H1 (cell line): ENCODE data around the gene PLB1. TPM values are rescaled to one million over a fixed set of nuclear protein-coding genes. Genes with fewer than 3 reads are reported as not detected.

Experiments
- CTCF ChIA-PET: fragments of 300-600 bp; sonication (Branson Sonifier 250); formaldehyde crosslinking; loops from one replicate; lab custom pipeline; 2021; ENCODE audit not compliant: partially characterized antibody; lab: Charles Lee
- POLR2A ChIA-PET: fragments of 300-600 bp; sonication (Branson Sonifier 250); formaldehyde crosslinking; loops from one replicate; lab custom pipeline; 2021; ENCODE audit warnings: inconsistent platforms; ENCODE audit not compliant: partially characterized antibody; lab: Charles Lee
- DNase-seq, 2 experiments: peaks; one replicate each; pipeline versions ENCODE4 v3.0.0 to v3.0.0-alpha.2; 2010 to 2022; ENCODE audit warnings: low spot score in 2 of 2, low read depth in 1 of 2, mixed read lengths in 1 of 2
- FAIRE-seq: peaks from 2 replicates; lab custom pipeline; 2011; peaks lifted over from hg19 to GRCh38; lab: Jason Lieb, UNC
- H2AFZ ChIP-seq: 2 replicates; pipeline ENCODE4 v1.8.1; 2012; ENCODE audit warnings: low read length, inconsistent platforms
- H2AK5ac ChIP-seq: 2 replicates; pipeline ENCODE4 v1.6.1; 2013; ENCODE audit warnings: low read depth, low read length
- H2BK120ac ChIP-seq: replicated peaks from 2 replicates; pipeline ENCODE3; 2013; ENCODE audit warnings: low read depth, low read length, inconsistent platforms
- H2BK12ac ChIP-seq: 2 replicates; pipeline ENCODE4 v1.6.1; 2013; ENCODE audit warnings: low read depth, low read length
- H2BK15ac ChIP-seq: 2 replicates; pipeline ENCODE4 v1.6.1; 2013; ENCODE audit warnings: low read length
- H2BK20ac ChIP-seq: 2 replicates; pipeline ENCODE4 v1.6.1; 2013; ENCODE audit warnings: low read length
- H2BK5ac ChIP-seq: 2 replicates; pipeline ENCODE4 v1.6.1; 2013; ENCODE audit warnings: low read depth, low read length
- H3K14ac ChIP-seq: 2 replicates; pipeline ENCODE4 v1.6.1; 2013; ENCODE audit warnings: inconsistent platforms; ENCODE audit not compliant: insufficient read length
- H3K18ac ChIP-seq: 2 replicates; pipeline ENCODE4 v1.6.1; 2013; ENCODE audit warnings: low read length; ENCODE audit errors: extremely low read depth
- H3K23ac ChIP-seq: 2 replicates; pipeline ENCODE4 v1.6.1; 2013; ENCODE audit warnings: inconsistent platforms; ENCODE audit not compliant: insufficient read length
- H3K23me2 ChIP-seq: 2 replicates; pipeline ENCODE4 v1.6.1; 2013; ENCODE audit warnings: low read depth, low read length
- H3K27ac ChIP-seq: 2 replicates; pipeline ENCODE4 v1.6.1; 2011; ENCODE audit warnings: low read depth, low read length, inconsistent platforms
- H3K27me3 ChIP-seq, 4 experiments: replicated peaks in 1 of 4; 1 replicate in 1 of 4; 2 replicates in 3 of 4; pipeline versions ENCODE4 v1.6.1 to v1.8.1; 2011 to 2013; ENCODE audit warnings: low read length in 3 of 4, mild to moderate bottlenecking in 3 of 4, inconsistent platforms in 2 of 4, mixed read lengths in 2 of 4, moderate library complexity in 1 of 4; ENCODE audit not compliant: control insufficient read depth in 3 of 4, insufficient read depth in 3 of 4; ENCODE audit errors: extremely low read depth in 1 of 4
- H3K36me3 ChIP-seq, 4 experiments: 2 replicates each; pipeline versions ENCODE4 v1.6.1 to v1.8.1; 2011 to 2013; ENCODE audit warnings: mild to moderate bottlenecking in 4 of 4, low read length in 3 of 4, moderate library complexity in 2 of 4, control low read depth in 1 of 4, inconsistent platforms in 1 of 4; ENCODE audit not compliant: insufficient read depth in 4 of 4, control insufficient read depth in 2 of 4
- H3K4ac ChIP-seq: replicated peaks from 2 replicates; pipeline ENCODE3; 2013; ENCODE audit warnings: low read length, low read depth, mixed read lengths, inconsistent platforms; ENCODE audit not compliant: insufficient read length
- H3K4me1 ChIP-seq, 4 experiments: replicated peaks in 1 of 4; 1 replicate in 1 of 4; 2 replicates in 3 of 4; pipeline versions ENCODE4 v1.6.1 to v1.8.1; 2011 to 2013; ENCODE audit warnings: low read length in 3 of 4, inconsistent platforms in 2 of 4, mixed read lengths in 1 of 4; ENCODE audit not compliant: insufficient read depth in 4 of 4, control insufficient read depth in 3 of 4
- H3K4me2 ChIP-seq, 2 experiments: 2 replicates each; pipeline versions ENCODE4 v1.6.1 to v1.8.1; 2011 to 2013; ENCODE audit warnings: low read depth in 2 of 2, low read length in 2 of 2, control low read depth in 1 of 2, inconsistent platforms in 1 of 2, mild to moderate bottlenecking in 1 of 2; ENCODE audit not compliant: insufficient read depth in 1 of 2
- H3K4me3 ChIP-seq, 4 experiments: fragments of 200-600, 300-600 bp in 1 of 4; sonication (generic), shearing (Covaris generic), sonication (Bioruptor Twin) in 1 of 4; 2 replicates each; pipeline versions ENCODE4 v1.5.1 to v1.8.1; 2011 to 2016; ENCODE audit warnings: low read length in 4 of 4, low read depth in 3 of 4, control low read depth in 2 of 4, inconsistent platforms in 2 of 4, mild to moderate bottlenecking in 2 of 4, mixed read lengths in 1 of 4, moderate library complexity in 1 of 4; ENCODE audit not compliant: insufficient read depth in 2 of 4; ENCODE audit errors: extremely low read depth in 1 of 4
- H3K56ac ChIP-seq: replicated peaks from 2 replicates; pipeline ENCODE3; 2013; ENCODE audit warnings: low read depth, mild to moderate bottlenecking, mixed read lengths, low read length, inconsistent platforms; ENCODE audit not compliant: insufficient read length
- H3K79me1 ChIP-seq: 2 replicates; pipeline ENCODE4 v1.6.1; 2013; ENCODE audit warnings: low read depth, low read length, control low read depth
- H3K79me2 ChIP-seq, 2 experiments: 2 replicates each; pipeline versions ENCODE4 v1.6.1 to v1.8.1; 2012 to 2013; ENCODE audit warnings: low read length in 2 of 2, mild to moderate bottlenecking in 2 of 2, inconsistent platforms in 1 of 2; ENCODE audit not compliant: insufficient read depth in 2 of 2, control insufficient read depth in 1 of 2
- H3K9ac ChIP-seq, 4 experiments: replicated peaks in 1 of 4; 1 replicate in 1 of 4; 2 replicates in 3 of 4; pipeline versions ENCODE4 v1.6.1 to v1.8.1; 2011 to 2013; ENCODE audit warnings: low read depth in 3 of 4, low read length in 3 of 4, control low read depth in 2 of 4, mild to moderate bottlenecking in 2 of 4, moderate library complexity in 2 of 4, inconsistent platforms in 1 of 4; ENCODE audit errors: extremely low read depth in 1 of 4
- H3K9me3 ChIP-seq, 2 experiments: 2 replicates each; pipeline versions ENCODE4 v1.6.1 to v1.8.1; 2012 to 2013; ENCODE audit warnings: mild to moderate bottlenecking in 2 of 2, moderate library complexity in 2 of 2, control low read depth in 1 of 2, inconsistent platforms in 1 of 2, low read depth in 1 of 2, low read length in 1 of 2, mixed read lengths in 1 of 2; ENCODE audit not compliant: insufficient read depth in 2 of 2
- H4K20me1 ChIP-seq, 2 experiments: replicated peaks in 1 of 2; 2 replicates each; pipeline versions ENCODE3 to v1.8.1; 2011 to 2013; ENCODE audit warnings: inconsistent platforms in 2 of 2, low read length in 2 of 2, mild to moderate bottlenecking in 1 of 2; ENCODE audit not compliant: insufficient read depth in 2 of 2, control insufficient read depth in 1 of 2
- H4K5ac ChIP-seq: 2 replicates; pipeline ENCODE4 v1.6.1; 2013; ENCODE audit warnings: low read length, low read depth, mixed read lengths, inconsistent platforms; ENCODE audit not compliant: insufficient read length
- H4K8ac ChIP-seq: 2 replicates; pipeline ENCODE4 v1.8.0; 2013; ENCODE audit warnings: mild to moderate bottlenecking, moderate library complexity, low read length, inconsistent platforms; ENCODE audit not compliant: insufficient read depth; ENCODE audit errors: extremely low read depth
- H4K91ac ChIP-seq: replicated peaks from 2 replicates; pipeline ENCODE3; 2013; ENCODE audit warnings: low read length, mixed read lengths, inconsistent platforms; ENCODE audit not compliant: insufficient read length
- CBX8 ChIP-seq: fragments of 300-800, 300-1000 bp; sonication (generic); IDR thresholded peaks from 2 replicates; pipeline ENCODE4 v1.7.1; 2016; ENCODE audit warnings: low read depth, low read length, borderline replicate concordance
- FOSL1 ChIP-seq: IDR thresholded peaks from 2 replicates; pipeline ENCODE4 v1.6.1; 2011; ENCODE audit warnings: mild to moderate bottlenecking, low read depth, low read length, moderate library complexity; ENCODE audit not compliant: insufficient read depth
- POLR2AphosphoS5 ChIP-seq: IDR thresholded peaks from 2 replicates; pipeline ENCODE4 v1.6.1; 2011; ENCODE audit warnings: low read depth, low read length
- RNF2 ChIP-seq: fragments of 200-900, 300-1000 bp; sonication (generic); IDR thresholded peaks from 2 replicates; pipeline ENCODE4 v1.7.1; 2016; ENCODE audit warnings: borderline replicate concordance, low read depth, mild to moderate bottlenecking, antibody characterized with exemption, low read length; ENCODE audit not compliant: poor library complexity, severe bottlenecking; ENCODE audit errors: missing control alignments
- SIRT6 ChIP-seq: IDR thresholded peaks from one replicate; pipeline ENCODE4 v1.7.1; 2012; ENCODE audit warnings: low read length, inconsistent platforms
- WGBS, 2 experiments: shearing (Covaris generic) in 1 of 2; methylation state at CpG; one replicate each; pipeline versions ENCODE4 v1.1.6 to v1.1.7; 2013 to 2015; ENCODE audit warnings: low lambda C conversion rate in 2 of 2, mixed read lengths in 2 of 2, inconsistent platforms in 1 of 2, low coverage in 1 of 2, missing lambda C conversion rate in 1 of 2; ENCODE audit not compliant: insufficient replicate concordance in 2 of 2, insufficient coverage in 1 of 2, insufficient read length in 1 of 2; ENCODE audit errors: extremely low coverage in 1 of 2, missing lambda C conversion rate in 1 of 2; 5-methylcytosine and 5-hydroxymethylcytosine counted together
- polyA plus RNA-seq, 7 experiments: library from polyadenylated mRNA; depleted of rRNA in 3 of 7; stranded (reverse) in 5 of 7; unstranded in 2 of 7; fragments of >200 nt in 5 of 7; fragments of 200-250 nt in 2 of 7; gene quantifications; 1 replicate in 5 of 7; 2 replicates in 1 of 7; 4 replicates in 1 of 7; pipeline versions ENCODE4 v1.2.1 to v1.2.3, GENCODE V29; 2011 to 2013; ENCODE audit warnings: missing spikeins in 2 of 7, mixed read lengths in 2 of 7
- total RNA-seq: library from RNA; stranded (reverse); fragmentation: NEBNext Ultra II Directional; extraction: Animal tissue kit (Norgen Biotek cat#: 25700); gene quantifications from 2 replicates; pipeline ENCODE4 v1.2.1, GENCODE V29; 2021
- TF ChIP-seq, protein P1 (sequence below): IDR thresholded peaks from 2 replicates; pipeline ENCODE4 v1.6.1; 2012; ENCODE audit warnings: inconsistent platforms

The PLB1 gene
- total and polyA plus RNA-seq, 2 of the 8 experiments (the other 6 are each of a cell fraction or from before 2014, with no cell fraction given), result 0.20 to 0.36 TPM

DNA sequence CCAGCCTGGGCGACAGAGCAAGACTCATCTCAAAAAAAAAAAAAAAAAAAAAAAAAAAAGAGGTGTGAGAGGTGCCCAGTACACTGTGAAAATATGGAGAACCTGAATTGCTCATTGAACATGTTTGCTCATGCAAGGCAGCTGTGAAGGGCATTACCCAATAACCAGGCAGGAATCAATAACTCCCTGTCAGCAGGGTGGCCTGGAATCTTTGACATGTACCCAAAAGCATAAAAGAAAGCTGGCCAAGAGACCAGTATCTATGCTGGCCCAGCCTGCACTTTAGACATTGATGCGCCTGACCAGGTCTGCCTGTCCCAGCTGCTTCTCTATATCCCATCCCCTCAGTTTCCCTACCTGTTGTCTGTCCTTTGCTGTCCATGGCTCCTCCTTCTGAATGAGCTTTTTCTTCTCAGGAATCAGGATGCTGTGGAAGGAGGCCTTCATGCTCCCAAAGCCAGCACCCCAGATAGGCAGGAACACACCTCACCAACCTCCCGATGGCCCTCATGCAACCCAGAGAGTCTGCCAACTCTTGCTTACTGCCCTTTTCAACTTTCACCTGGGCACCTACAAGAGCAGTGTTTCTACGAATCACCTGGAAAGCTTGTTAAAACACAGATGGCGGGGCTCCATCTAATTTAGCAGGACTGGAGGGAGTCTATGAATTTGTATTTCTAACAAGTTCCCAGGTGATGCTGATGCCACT is 172.4 kb downstream of the PLB1 start:
- H3K36me3 ChIP-seq, result no peaks in the 10 kb centered on the region
- H3K79me1 ChIP-seq, result no peaks in the 10 kb centered on the region
- H2BK20ac ChIP-seq, result no peak overlapping the region
- H3K4ac ChIP-seq, result no peak overlapping the region
- no peak overlapping the region for H2AFZ ChIP-seq
- no peak overlapping the region for H2BK12ac ChIP-seq
- H3K9me3 ChIP-seq, result peaks cover 0 to 7% of the 10 kb centered on the region in 2 experiments; a peak in 1 of 4 replicates
- no peak overlapping the region for H3K14ac ChIP-seq
- no peak overlapping the region for H3K4me2 ChIP-seq
- H4K20me1 ChIP-seq, result no peaks in the 10 kb centered on the region
- FAIRE-seq (no peak), DNase-seq (no peak)
- ChIA-PET POLR2A (no interaction called here), CTCF (no interaction called here)
- no peaks in the 10 kb centered on the region; the same call in 1 of the 2 replicates for H3K23me2 ChIP-seq
- no peaks in the 10 kb centered on the region for H3K27me3 ChIP-seq
- H3K18ac ChIP-seq, result no peak overlapping the region
- H3K4me1 ChIP-seq, result peaks cover 0 to 3% (median 0%) of the 10 kb centered on the region in 4 experiments; a peak in 1 of 7 replicates
- H4K8ac ChIP-seq, result no peak overlapping the region
- H3K4me3 ChIP-seq, result no peak overlapping the region
- no peak overlapping the region for H2BK5ac ChIP-seq
- H4K91ac ChIP-seq, result no peak overlapping the region
- H3K23ac ChIP-seq, result no peak overlapping the region
- TF ChIP-seq SIRT6 (no peak), POLR2AphosphoS5 (no peak), RNF2 (no peak), CBX8 (no peak), FOSL1 (no peak)
- TF ChIP-seq, protein P1, sequence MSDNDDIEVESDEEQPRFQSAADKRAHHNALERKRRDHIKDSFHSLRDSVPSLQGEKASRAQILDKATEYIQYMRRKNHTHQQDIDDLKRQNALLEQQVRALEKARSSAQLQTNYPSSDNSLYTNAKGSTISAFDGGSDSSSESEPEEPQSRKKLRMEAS, result no peak
- TF ChIP-seq, all 59 proteins: peak for 0
- no peak overlapping the region for H4K5ac ChIP-seq
- no peaks in the 10 kb centered on the region for H3K79me2 ChIP-seq
- 96% methylated on average over 4 of the region's 5 CpGs; no CpG with 5 or more reads in 1 of the 2 experiments for WGBS, 2 experiments
- H2BK15ac ChIP-seq, result no peak overlapping the region
- H2BK120ac ChIP-seq, result no peak overlapping the region
- no peak overlapping the region for H3K9ac ChIP-seq
- H2AK5ac ChIP-seq, result no peak overlapping the region
- no peak overlapping the region for H3K27ac ChIP-seq
- H3K56ac ChIP-seq, result no peak overlapping the region
